Measurements from ENCODE around the gene FRMD4A. TPM values are rescaled to one million over a fixed set of nuclear protein-coding genes. Genes with fewer than 3 reads are reported as not detected.
A peak's percentile ranks its signal among the peaks of the same experiment; 100 is the strongest.

Gene FRMD4A
- total and polyA plus RNA-seq, 10 of the 15 experiments (the other 5 are each of a cell fraction or from before 2014, with no cell fraction given) = 17.8 to 75.2 (median 39.1) TPM

- POLR2A ChIA-PET = interaction anchor here (0.6 to 5.5 kb wide), 9 partner anchors 10 to 55 kb away, joined by 3 to 43 read pairs (median 5); no protein-coding TSS in a partner anchor
- no peak overlapping the region for H3K4me3 ChIP-seq
- FAIRE-seq (no peak), ATAC-seq (no peak), DNase-seq (ENCODE audit: low read depth, low spot score) (no peak)
- 96% methylated on average over 5 of the region's 5 CpGs for WGBS (ENCODE audit: insufficient coverage, insufficient replicate concordance, low lambda C conversion rate, missing lambda C conversion rate)
- no peaks in the 10 kb centered on the region for H3K79me2 ChIP-seq (ENCODE audit: control insufficient read depth, insufficient read depth, low read length)
- CTCF ChIA-PET = interaction anchor here (0.7 to 1.2 kb wide), 3 partner anchors 29 to 36 kb away, joined by 3 read pairs; no protein-coding TSS in a partner anchor
- H3K9me3 ChIP-seq (replicated peaks; ENCODE audit: control insufficient read depth, insufficient read depth, low read length) = no peaks in the 10 kb centered on the region
- no peak for TF ChIP-seq ZBTB4 (CRISPR knock-in tag; IDR thresholded peaks at IDR 0.05)
- TF ChIP-seq GATAD2B (conservative IDR thresholded peaks at IDR 0.05; ENCODE audit: low read depth) = no peak
- TF ChIP-seq IKZF2 (IDR thresholded peaks at IDR 0.05) = 0 out of 4 replicates have a peak, but pooled peaks of 1 of the 2 experiments have one; percentile 19
- TF ChIP-seq USF2 (IDR thresholded peaks at IDR 0.05; ENCODE audit: borderline replicate concordance, low read depth, low read length) = no peak
- no peak for TF ChIP-seq ETV6 (conservative IDR thresholded peaks at IDR 0.05 in 1 of 2, IDR thresholded peaks at IDR 0.05 in 1 of 2; ENCODE audit: borderline replicate concordance in 1 of 2, low read depth in 1 of 2)
- no peak for TF ChIP-seq ZNF217 (IDR thresholded peaks at IDR 0.05)
- no peak for TF ChIP-seq NFXL1 (IDR thresholded peaks at IDR 0.05; ENCODE audit: borderline replicate concordance)
- no peak for TF ChIP-seq CBFB (IDR thresholded peaks at IDR 0.05; ENCODE audit: low read depth)
- TF ChIP-seq MLLT1 (IDR thresholded peaks at IDR 0.05) = no peak
- SMC1A ChIA-PET (ENCODE audit: uncharacterized antibody, unreplicated experiment) = interaction anchor here (0.9 to 16.0 kb wide), 7 partner anchors 10 to 33 kb away, joined by 3 to 399 read pairs (median 4); no protein-coding TSS in a partner anchor
- peak overlapping the region; percentile 5; the same call in 1 of the 2 replicates for H3K4me2 ChIP-seq (ENCODE audit: control insufficient read depth, insufficient read depth)
- BruUV-seq (replicated peaks) = no TSS peak
- in situ Hi-C loops (cut with MboI) (no loop called here), intact Hi-C loops (cut with micrococcal nuclease; ENCODE audit: unreplicated experiment) (loop anchor here (5.0 kb wide), 1 partner anchor 34 kb away; no protein-coding TSS in a partner anchor)
- no peak overlapping the region for H2AFZ ChIP-seq (ENCODE audit: control insufficient read depth, low read depth, low read length)
- H3K36me3 ChIP-seq (ENCODE audit: control insufficient read depth in 2 of 2, insufficient read depth in 2 of 2, low read length in 1 of 2) = no peaks in the 10 kb centered on the region; a peak in 2 of 4 replicates
- H3K9ac ChIP-seq (ENCODE audit: control insufficient read depth, insufficient read depth, low read length) = no peak overlapping the region
- no peaks in the 10 kb centered on the region for H3K27me3 ChIP-seq (replicated peaks in 1 of 2; ENCODE audit: control insufficient read depth in 2 of 2, insufficient read depth in 2 of 2, low read length in 1 of 2)
- no peaks in the 10 kb centered on the region for H4K20me1 ChIP-seq (ENCODE audit: control insufficient read depth, insufficient read depth)
- RAD21 ChIA-PET (ENCODE audit: unreplicated experiment) = interaction anchor here (1.2 to 18.3 kb wide), 4 partner anchors 10 to 28 kb away, joined by 3 to 382 read pairs (median 24); no protein-coding TSS in a partner anchor
- H3K27ac ChIP-seq (ENCODE audit: control insufficient read depth, insufficient read depth) = peak overlapping the region; percentile 47
- peaks cover 45% of the 10 kb centered on the region for H3K4me1 ChIP-seq (ENCODE audit: control insufficient read depth, insufficient read depth, low read length)
These were observed 589.3 kb downstream of the FRMD4A start for GRCh38 chr10:13741438-13741837.

Data from GM12878 (cell line).